GM12891 (cell line): Measurements from ENCODE around the gene CHST8.

Source experiments
- POLR2A ChIP-seq: IDR thresholded peaks from 2 replicates; pipeline ENCODE4 v1.6.1; 2011; ENCODE audit warnings: low read depth, low read length, control low read depth
- TAF1 ChIP-seq: IDR thresholded peaks from 2 replicates; pipeline ENCODE4 v1.6.1; 2011; ENCODE audit warnings: low read depth, low read length, control low read depth

GRCh38 chr19:33726756-33727155 lies 105.0 kb downstream of the CHST8 start:
- TF ChIP-seq POLR2A (no peak), TAF1 (no peak)
